Ishikawa (cell line): ENCODE data around the gene TGM2.

ENCODE experiments used
- CEBPB ChIP-seq: IDR thresholded peaks from 2 replicates; pipeline ENCODE4 v1.6.1; 2012
- CREB1 ChIP-seq: IDR thresholded peaks from 2 replicates; pipeline ENCODE4 v1.6.1; 2012; ENCODE audit warnings: low read depth
- EGR1 ChIP-seq: IDR thresholded peaks from 2 replicates; pipeline ENCODE4 v1.6.1; 2012
- EP300 ChIP-seq: IDR thresholded peaks from 2 replicates; pipeline ENCODE4 v1.6.1; 2012; ENCODE audit warnings: borderline replicate concordance
- FOXM1 ChIP-seq: IDR thresholded peaks from 2 replicates; pipeline ENCODE4 v1.6.1; 2012; ENCODE audit warnings: low read depth, borderline replicate concordance
- NFIC ChIP-seq: IDR thresholded peaks from 2 replicates; pipeline ENCODE4 v1.6.1; 2012
- RAD21 ChIP-seq: IDR thresholded peaks from 2 replicates; pipeline ENCODE4 v1.6.1; 2012; ENCODE audit warnings: low read depth
- TAF1 ChIP-seq: IDR thresholded peaks from 2 replicates; pipeline ENCODE4 v1.6.1; 2012; ENCODE audit warnings: low read depth, mild to moderate bottlenecking
- TCF12 ChIP-seq: IDR thresholded peaks from 2 replicates; pipeline ENCODE4 v1.6.1; 2012; ENCODE audit warnings: low read depth
- TEAD4 ChIP-seq: IDR thresholded peaks from 2 replicates; pipeline ENCODE4 v1.6.1; 2012
- YY1 ChIP-seq: IDR thresholded peaks from 2 replicates; pipeline ENCODE4 v1.6.1; 2012; ENCODE audit warnings: low read depth
- ZBTB7A ChIP-seq: IDR thresholded peaks from 2 replicates; pipeline ENCODE4 v1.6.1; 2012; ENCODE audit warnings: low read depth
- TF ChIP-seq, protein P1 (sequence below): IDR thresholded peaks from 2 replicates; pipeline ENCODE4 v1.6.1; 2012
- TF ChIP-seq, protein P2 (sequence below): IDR thresholded peaks from 2 replicates; pipeline ENCODE4 v1.6.1; 2012; ENCODE audit warnings: low read depth, mild to moderate bottlenecking
- TF ChIP-seq, protein P3 (sequence below): IDR thresholded peaks from 2 replicates; pipeline ENCODE4 v1.6.1; 2012

Gene TGM2

DNA sequence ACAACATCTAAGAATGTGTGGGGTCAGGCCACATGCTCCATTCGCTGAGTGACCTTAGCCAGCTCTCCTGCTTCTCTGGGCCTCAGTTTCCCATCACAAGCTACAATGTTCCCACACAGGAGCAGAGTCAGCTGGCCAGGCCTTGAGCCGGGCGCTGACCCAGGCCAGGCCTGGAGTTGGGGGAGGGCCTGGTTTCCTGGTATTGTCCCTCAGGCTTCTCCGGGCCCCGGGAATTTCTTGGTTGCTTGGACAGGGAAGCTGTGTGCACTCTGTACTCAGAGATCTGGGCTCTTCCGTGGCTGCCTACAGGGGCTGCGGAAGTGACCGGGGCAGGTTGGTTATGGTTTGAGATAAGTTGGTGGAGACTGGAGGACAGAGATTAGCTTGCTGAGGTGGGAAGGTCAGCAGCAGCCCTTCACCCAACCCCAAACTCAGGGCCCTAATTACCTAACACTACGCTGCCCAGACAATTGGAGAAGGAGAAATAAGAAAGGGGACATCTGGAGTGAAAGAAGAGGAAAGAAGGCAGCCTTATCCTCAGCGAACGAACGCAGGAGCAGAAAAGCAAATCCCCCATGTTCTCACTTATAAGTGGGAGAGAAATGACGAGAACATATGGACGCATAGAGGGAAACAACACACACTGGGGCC is 6.2 kb downstream of the TGM2 start:
- TF ChIP-seq ZBTB7A: no peak
- TF ChIP-seq, protein P1, sequence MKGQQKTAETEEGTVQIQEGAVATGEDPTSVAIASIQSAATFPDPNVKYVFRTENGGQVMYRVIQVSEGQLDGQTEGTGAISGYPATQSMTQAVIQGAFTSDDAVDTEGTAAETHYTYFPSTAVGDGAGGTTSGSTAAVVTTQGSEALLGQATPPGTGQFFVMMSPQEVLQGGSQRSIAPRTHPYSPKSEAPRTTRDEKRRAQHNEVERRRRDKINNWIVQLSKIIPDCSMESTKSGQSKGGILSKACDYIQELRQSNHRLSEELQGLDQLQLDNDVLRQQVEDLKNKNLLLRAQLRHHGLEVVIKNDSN: no peak
- no peak for TF ChIP-seq TAF1
- no peak for TF ChIP-seq EGR1
- no peak for TF ChIP-seq TCF12
- TF ChIP-seq YY1: no peak
- no peak for TF ChIP-seq FOXM1
- no peak for TF ChIP-seq CEBPB
- no peak for TF ChIP-seq TEAD4
- TF ChIP-seq, protein P2, sequence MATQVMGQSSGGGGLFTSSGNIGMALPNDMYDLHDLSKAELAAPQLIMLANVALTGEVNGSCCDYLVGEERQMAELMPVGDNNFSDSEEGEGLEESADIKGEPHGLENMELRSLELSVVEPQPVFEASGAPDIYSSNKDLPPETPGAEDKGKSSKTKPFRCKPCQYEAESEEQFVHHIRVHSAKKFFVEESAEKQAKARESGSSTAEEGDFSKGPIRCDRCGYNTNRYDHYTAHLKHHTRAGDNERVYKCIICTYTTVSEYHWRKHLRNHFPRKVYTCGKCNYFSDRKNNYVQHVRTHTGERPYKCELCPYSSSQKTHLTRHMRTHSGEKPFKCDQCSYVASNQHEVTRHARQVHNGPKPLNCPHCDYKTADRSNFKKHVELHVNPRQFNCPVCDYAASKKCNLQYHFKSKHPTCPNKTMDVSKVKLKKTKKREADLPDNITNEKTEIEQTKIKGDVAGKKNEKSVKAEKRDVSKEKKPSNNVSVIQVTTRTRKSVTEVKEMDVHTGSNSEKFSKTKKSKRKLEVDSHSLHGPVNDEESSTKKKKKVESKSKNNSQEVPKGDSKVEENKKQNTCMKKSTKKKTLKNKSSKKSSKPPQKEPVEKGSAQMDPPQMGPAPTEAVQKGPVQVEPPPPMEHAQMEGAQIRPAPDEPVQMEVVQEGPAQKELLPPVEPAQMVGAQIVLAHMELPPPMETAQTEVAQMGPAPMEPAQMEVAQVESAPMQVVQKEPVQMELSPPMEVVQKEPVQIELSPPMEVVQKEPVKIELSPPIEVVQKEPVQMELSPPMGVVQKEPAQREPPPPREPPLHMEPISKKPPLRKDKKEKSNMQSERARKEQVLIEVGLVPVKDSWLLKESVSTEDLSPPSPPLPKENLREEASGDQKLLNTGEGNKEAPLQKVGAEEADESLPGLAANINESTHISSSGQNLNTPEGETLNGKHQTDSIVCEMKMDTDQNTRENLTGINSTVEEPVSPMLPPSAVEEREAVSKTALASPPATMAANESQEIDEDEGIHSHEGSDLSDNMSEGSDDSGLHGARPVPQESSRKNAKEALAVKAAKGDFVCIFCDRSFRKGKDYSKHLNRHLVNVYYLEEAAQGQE: no peak
- no peak for TF ChIP-seq RAD21

DNA sequence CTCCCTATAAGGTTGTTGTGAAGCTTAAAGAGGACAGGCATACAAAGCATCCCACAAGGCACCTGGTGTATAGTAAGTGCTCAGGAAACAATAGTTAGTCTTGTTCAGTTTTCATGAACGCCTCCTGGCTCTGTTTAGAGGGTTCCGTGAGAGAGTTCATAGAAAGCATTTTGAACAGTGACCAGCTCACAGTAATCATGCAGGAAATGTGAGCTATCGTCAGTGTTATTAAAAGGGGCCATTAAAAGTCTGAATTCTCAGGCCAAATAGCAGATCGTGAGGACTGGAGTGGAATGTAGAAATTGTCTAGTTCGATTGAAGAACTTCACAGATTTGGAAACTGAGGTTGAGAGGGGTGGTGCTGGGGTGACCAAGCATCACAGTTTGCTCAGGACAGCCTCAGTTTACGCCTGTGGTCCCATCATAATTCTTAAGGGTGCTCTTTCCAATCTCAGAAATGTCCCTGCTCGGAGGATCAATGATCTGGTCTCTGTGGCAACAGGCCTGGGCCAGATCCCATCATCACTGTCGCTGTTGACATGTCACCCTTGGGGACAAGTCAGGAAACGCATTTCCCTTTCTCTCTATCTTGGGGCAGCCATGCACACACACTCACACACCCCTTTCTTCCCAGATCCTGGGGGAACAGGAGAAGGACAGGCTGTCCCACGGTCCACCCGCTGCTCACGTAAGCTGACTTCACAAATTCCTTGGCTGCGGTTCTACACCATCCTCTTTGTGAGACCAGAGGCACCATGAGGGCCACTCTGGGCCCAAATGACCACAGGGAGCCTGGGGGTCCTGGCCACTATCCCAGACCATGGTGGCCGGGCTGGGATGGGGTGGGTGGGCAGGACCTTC is 7.2 kb downstream of the TGM2 start:
- TF ChIP-seq, protein P2: no peak
- TF ChIP-seq ZBTB7A (no peak), YY1 (no peak), TCF12 (no peak), EGR1 (no peak), TAF1 (no peak), EP300 (no peak), CEBPB (no peak), CREB1 (no peak), FOXM1 (no peak), TEAD4 (no peak), NFIC (no peak), RAD21 (no peak)
- TF ChIP-seq, protein P1: no peak
- TF ChIP-seq, protein P3, sequence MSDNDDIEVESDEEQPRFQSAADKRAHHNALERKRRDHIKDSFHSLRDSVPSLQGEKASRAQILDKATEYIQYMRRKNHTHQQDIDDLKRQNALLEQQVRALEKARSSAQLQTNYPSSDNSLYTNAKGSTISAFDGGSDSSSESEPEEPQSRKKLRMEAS: no peak

DNA sequence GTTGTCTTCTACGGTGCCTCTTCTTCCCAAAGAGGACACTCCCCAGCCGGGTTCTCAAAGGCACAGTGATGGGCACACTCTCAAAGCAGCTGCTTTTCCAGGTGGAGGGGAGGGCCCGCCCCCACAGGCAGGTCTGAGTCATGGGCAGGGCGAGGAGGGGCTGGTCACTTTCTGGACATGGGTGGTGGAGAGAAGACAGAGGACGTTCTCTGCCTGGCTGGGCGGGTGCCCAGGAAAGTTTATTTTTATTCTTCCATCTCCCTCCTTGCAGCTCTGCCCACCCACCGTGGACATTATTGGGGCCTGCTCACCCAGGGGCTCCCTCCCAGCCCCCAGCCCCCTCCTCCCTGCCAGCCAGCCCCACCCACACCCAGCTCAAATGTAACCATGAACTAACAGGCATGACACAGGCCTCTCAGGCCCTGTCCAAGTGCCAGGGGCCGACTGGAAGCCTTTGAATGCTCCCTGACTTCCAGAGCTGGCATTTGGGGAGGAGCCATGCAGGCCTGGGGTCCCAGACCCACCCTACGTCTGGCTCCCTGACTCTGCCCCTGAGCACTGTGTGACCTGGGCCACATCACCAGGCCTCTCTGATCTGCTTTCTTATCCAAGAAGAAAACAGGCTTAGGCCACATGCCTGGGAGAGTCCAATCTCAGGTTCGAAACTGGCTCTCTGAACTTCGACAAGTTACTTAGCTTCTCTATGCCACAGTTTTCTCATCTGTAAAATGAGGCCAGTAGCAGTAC is 8.0 kb downstream of the TGM2 start:
- TF ChIP-seq TEAD4: no peak

DNA sequence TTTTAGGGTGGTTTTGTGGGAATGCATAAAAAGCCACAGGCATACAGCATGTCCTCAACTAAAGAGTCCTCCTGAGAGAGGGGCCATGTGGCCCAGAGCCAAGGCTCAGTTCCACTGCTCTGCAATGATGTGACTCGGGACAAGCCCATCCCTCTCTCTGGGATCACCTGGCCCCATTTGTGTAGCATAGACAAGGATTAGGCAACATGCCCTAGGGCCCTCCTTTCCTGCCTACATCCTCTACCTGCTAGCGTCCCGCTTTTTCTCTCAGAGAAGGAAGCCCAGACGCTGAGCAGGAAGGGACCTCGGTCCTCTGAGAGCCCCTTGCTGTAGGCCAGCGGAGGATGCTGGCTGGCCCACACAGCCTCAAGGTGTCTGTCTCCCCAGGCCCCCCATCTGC is 8.8 kb downstream of the TGM2 start:
- no peak for TF ChIP-seq FOXM1

DNA sequence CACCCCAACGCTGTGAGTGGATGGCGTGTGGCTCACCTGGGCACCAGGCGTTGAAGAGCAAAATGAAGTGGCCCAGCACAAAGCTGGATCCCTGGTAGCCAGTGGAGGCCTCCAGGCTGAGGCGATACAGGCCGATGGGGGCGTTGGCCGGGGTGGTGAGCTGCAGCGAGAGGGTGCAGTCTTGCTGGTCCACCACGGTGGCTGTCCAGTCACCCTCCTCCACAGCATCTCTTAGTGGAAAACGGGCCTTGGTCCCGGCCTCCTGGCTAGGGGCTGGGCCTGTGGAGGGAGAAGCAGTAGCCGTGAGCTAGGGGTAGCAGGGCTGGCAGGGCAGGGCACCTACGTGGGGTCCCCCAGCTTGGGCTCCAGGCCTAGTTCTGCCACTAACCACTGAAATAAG is 9.3 kb downstream of the TGM2 start:
- no peak for TF ChIP-seq ZBTB7A
- TF ChIP-seq CREB1: no peak
- no peak for TF ChIP-seq YY1
- TF ChIP-seq, protein P2: no peak
- TF ChIP-seq CEBPB: no peak
- no peak for TF ChIP-seq TAF1
- TF ChIP-seq TEAD4: no peak
